ENCODE data around the gene L3MBTL4.

L3MBTL4 gene

DNA sequence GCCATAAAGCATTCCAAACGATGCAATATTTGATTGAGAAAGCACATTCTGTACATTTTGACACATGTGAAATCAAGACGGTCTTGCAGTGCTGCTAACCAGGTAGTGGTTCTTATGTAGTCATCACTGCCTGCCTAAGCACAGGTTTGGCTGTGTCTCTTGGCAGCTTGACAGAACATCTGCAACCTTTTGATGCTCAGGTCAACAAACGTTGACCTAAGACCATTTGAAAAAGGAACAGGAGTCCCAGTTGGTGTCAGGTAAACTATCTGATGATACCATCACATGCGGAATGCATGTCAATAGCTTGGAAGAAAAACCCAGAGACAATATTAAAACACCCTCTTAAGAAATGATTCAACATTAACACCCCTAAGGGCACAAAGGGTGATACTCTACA, 80.7 kb downstream of the L3MBTL4 start:
- no peaks in the 10 kb centered on the region for H3K4me1 ChIP-seq (ENCODE audit: insufficient read depth, low read length)
- H3K27me3 ChIP-seq (ENCODE audit: insufficient read depth, low read length), result no peaks in the 10 kb centered on the region
- no peaks in the 10 kb centered on the region for H3K9me3 ChIP-seq (ENCODE audit: low read length)
- no peaks in the 10 kb centered on the region for H3K36me3 ChIP-seq (ENCODE audit: insufficient read depth, low read length)
- no peak overlapping the region for H2AFZ ChIP-seq (ENCODE audit: low read depth, low read length)
- H3K4me3 ChIP-seq (ENCODE audit: low read length), result no peak overlapping the region

DNA sequence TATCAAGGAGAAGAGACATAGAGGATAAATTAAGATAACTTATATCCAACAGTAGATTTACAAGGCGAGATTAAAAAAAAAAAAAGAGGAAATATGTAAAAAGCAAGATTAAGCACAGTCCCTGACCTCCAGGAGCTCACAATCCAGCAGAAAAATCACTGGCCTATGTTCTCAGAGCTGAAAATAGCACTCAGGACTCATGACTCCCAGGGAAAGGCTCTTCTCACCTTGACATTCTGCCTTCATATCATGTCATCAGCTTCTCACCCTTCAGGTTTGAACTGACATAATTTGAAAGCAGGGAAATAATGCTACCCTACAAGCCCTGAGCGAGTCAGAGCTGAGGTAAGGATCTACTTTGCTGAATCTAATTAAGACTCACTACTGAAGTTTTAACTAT, 82.8 kb downstream of the L3MBTL4 start:
- H3K9me3 ChIP-seq (ENCODE audit: low read length), result no peaks in the 10 kb centered on the region
- no peak overlapping the region for H2AFZ ChIP-seq (ENCODE audit: low read depth, low read length)
- no peaks in the 10 kb centered on the region for H3K27me3 ChIP-seq (ENCODE audit: insufficient read depth, low read length)
- no peaks in the 10 kb centered on the region for H3K36me3 ChIP-seq (ENCODE audit: insufficient read depth, low read length)
- H3K4me3 ChIP-seq (ENCODE audit: low read length), result no peak overlapping the region
- no peaks in the 10 kb centered on the region for H3K4me1 ChIP-seq (ENCODE audit: insufficient read depth, low read length)

GRCh38 chr18:6330786-6331185, 83.9 kb downstream of the L3MBTL4 start:
- Histone ChIP-seq H3K4me1 (ENCODE audit: insufficient read depth, low read length) (no peaks in the 10 kb centered on the region), H3K36me3 (ENCODE audit: insufficient read depth, low read length) (no peaks in the 10 kb centered on the region), H3K27me3 (ENCODE audit: insufficient read depth, low read length) (no peaks in the 10 kb centered on the region), H2AFZ (ENCODE audit: low read depth, low read length) (no peak overlapping the region), H3K9me3 (ENCODE audit: low read length) (no peaks in the 10 kb centered on the region), H3K4me3 (ENCODE audit: low read length) (no peak overlapping the region)

- H3K9me3 ChIP-seq (ENCODE audit: low read length), result no peaks in the 10 kb centered on the region
- H2AFZ ChIP-seq (ENCODE audit: low read depth, low read length), result no peak overlapping the region
- no peaks in the 10 kb centered on the region for H3K27me3 ChIP-seq (ENCODE audit: insufficient read depth, low read length)
- no peaks in the 10 kb centered on the region for H3K4me1 ChIP-seq (ENCODE audit: insufficient read depth, low read length)
- no peaks in the 10 kb centered on the region for H3K36me3 ChIP-seq (ENCODE audit: insufficient read depth, low read length)
- H3K4me3 ChIP-seq (ENCODE audit: low read length), result no peak overlapping the region
Observed at GRCh38 chr18:6328621-6329010, 86.1 kb downstream of the L3MBTL4 start.

DNA sequence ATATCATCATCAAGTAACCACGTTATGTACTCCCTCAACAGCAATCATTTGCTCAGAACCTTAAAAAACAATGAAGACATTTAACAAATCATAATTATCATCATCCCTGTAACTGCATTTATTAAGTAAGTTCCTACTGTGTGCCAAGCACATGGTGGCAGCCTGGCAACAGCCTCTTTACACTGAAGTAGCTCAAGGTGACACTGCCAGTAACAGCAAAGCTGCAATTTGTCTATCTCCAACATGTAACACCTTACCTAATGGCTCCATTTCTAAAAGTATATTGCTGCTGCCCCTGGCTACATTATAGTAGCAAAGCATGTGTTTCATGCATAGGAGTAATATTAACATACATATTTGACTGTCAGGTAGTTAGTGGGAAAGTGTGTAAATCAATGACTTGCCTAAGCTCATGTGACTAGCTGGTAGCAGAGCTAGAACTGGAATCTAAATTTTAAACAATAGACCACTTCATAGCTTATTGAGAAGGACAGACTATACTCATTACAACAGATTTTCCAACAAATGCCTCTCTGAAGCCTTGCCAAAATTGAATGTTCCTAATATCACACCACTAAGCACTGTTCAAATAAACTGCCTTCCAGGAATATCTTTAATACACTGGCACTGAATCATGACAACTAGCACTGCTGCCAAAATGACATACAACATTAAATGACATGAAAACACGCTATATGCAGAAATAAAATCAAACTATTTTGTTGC, 86.7 kb downstream of the L3MBTL4 start:
- Histone ChIP-seq H3K4me3 (ENCODE audit: low read length) (no peak overlapping the region), H3K27me3 (ENCODE audit: insufficient read depth, low read length) (no peaks in the 10 kb centered on the region), H3K9me3 (ENCODE audit: low read length) (no peaks in the 10 kb centered on the region), H3K4me1 (ENCODE audit: insufficient read depth, low read length) (no peaks in the 10 kb centered on the region), H3K36me3 (ENCODE audit: insufficient read depth, low read length) (no peaks in the 10 kb centered on the region), H2AFZ (ENCODE audit: low read depth, low read length) (no peak overlapping the region)

DNA sequence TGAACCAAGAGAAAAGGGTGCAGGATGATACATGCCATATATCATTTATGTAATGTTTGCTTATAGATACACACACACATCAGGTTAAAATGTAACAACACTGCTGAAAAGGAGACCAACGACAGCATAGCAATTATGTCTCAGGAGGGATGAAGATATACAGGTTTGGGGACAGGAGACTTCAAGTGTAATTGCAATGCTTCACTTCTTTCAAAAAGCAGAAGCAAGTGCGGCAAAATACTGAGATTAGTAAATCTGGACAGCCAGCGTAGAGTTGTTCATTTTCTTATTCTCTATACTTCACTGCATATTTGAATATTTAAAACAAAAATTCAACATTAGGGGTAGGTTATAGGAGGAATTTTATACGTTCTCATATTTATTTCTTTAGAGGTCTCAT, 87.2 kb downstream of the L3MBTL4 start:
- no peaks in the 10 kb centered on the region for H3K27me3 ChIP-seq (ENCODE audit: insufficient read depth, low read length)
- no peak overlapping the region for H3K4me3 ChIP-seq (ENCODE audit: low read length)
- H3K4me1 ChIP-seq (ENCODE audit: insufficient read depth, low read length), result no peaks in the 10 kb centered on the region
- H3K9me3 ChIP-seq (ENCODE audit: low read length), result no peaks in the 10 kb centered on the region
- H3K36me3 ChIP-seq (ENCODE audit: insufficient read depth, low read length), result no peaks in the 10 kb centered on the region
- no peak overlapping the region for H2AFZ ChIP-seq (ENCODE audit: low read depth, low read length)

DNA sequence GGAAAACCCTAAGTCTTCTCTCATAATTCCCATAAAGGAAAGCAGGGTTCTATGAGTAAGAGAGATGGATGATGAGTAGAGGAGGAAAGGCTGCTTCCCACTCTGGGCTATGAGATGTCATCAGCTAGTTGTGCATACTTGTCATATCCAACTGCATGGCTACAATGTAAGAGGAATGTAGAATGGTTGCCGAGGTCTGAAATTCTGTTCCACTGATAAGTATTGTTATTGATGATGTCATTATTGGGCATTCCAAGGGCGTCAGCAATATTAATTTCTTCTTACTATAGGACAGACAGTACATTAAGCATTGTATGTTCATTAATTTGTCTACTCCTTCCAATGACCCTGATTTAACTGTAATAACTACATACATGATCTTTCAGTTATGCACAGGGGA, 88.1 kb downstream of the L3MBTL4 start:
- Histone ChIP-seq H2AFZ (ENCODE audit: low read depth, low read length) (no peak overlapping the region), H3K27me3 (ENCODE audit: insufficient read depth, low read length) (no peaks in the 10 kb centered on the region), H3K36me3 (ENCODE audit: insufficient read depth, low read length) (no peaks in the 10 kb centered on the region), H3K4me3 (ENCODE audit: low read length) (no peak overlapping the region), H3K9me3 (ENCODE audit: low read length) (no peaks in the 10 kb centered on the region), H3K4me1 (ENCODE audit: insufficient read depth, low read length) (no peaks in the 10 kb centered on the region)

DNA sequence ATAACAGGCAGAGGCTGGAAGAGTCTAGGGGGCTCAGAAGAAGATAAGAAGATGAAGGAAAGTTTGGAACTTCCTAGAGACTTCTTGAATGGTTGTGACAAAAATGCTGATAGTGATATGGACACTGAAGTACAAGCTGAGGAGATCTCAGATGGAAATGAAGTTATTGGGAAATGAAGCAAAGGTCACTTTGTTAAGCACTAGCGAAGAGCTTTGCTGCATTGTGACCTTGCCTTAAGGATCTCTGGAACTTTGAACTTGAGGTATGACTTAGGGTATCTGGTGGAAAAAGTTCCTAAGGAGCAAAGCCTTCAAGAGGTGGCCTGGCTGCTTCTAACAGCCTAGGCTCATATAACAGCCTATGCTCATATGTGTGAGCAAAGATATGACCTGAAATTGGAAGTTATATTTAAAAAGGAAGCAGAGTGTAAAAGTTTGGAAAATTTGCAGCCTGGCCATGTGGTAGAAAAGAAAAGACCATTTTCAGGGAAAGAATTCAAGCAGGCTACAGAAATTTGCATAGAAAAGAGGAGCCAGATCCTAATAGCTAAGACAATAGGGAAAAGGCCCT, 91.3 kb downstream of the L3MBTL4 start:
- no peaks in the 10 kb centered on the region for H3K9me3 ChIP-seq (ENCODE audit: low read length)
- no peak overlapping the region for H2AFZ ChIP-seq (ENCODE audit: low read depth, low read length)
- H3K4me3 ChIP-seq (ENCODE audit: low read length), result no peak overlapping the region
- H3K4me1 ChIP-seq (ENCODE audit: insufficient read depth, low read length), result no peaks in the 10 kb centered on the region
- H3K36me3 ChIP-seq (ENCODE audit: insufficient read depth, low read length), result no peaks in the 10 kb centered on the region
- no peaks in the 10 kb centered on the region for H3K27me3 ChIP-seq (ENCODE audit: insufficient read depth, low read length)

DNA sequence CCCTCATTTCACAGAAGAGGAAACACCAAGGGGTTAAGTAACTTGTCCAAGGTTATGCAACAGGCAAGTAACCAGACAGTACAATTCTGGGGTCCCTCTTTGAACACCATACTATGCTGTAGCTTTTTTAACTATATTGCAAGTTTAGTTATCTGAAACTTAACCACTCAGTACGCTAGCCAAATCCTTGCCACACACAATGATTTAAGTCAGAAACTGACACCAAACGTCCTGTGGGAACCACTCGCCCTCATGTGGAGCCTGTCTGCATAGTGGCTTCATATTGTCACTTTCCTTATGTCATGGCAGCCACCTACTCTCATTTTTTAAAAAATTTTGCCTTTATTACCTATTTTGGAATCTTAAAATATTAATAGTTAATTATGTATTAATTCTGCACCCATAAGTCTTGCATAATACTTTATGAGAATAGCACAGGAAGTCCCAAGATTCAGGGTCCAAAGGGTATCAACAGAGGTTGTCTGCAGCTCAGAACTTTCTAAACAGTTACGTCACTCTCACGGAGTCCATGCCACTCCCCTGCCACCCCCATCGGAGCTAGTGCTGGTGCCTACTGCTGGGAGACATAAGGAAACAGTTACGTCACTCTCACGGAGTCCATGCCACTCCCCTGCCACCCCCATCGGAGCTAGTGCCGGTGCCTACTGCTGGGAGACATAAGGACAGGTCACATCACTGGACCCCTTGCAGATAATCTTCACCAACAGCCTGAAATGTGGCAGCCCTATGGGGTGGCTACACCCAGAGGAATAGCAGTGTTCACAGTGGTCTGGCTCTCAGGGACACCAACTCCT, 99.0 kb downstream of the L3MBTL4 start:
- H3K27me3 ChIP-seq (ENCODE audit: insufficient read depth, low read length), result no peaks in the 10 kb centered on the region
- H2AFZ ChIP-seq (ENCODE audit: low read depth, low read length), result no peak overlapping the region
- H3K9me3 ChIP-seq (ENCODE audit: low read length), result no peaks in the 10 kb centered on the region
- H3K4me1 ChIP-seq (ENCODE audit: insufficient read depth, low read length), result no peaks in the 10 kb centered on the region
- no peak overlapping the region for H3K4me3 ChIP-seq (ENCODE audit: low read length)
- no peaks in the 10 kb centered on the region for H3K36me3 ChIP-seq (ENCODE audit: insufficient read depth, low read length)

DNA sequence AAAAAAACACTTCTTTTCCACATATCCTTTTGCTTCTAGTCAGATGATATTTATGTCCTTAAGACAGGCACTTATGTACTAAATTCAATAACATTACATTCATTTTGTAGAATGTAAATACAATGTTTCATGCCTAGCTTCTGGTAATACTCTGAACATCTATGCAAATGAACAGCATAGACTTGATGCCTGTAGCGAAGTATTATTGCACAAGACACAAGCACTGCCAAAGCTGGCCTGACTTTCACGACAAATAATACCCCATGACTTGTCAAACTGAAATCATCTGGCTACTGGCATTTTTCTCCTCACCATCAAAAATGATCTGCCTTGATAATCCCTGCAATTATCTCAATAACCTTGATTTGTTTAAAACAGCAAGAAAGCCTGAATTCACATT, 101.3 kb downstream of the L3MBTL4 start:
- Histone ChIP-seq H3K9me3 (ENCODE audit: low read length) (no peaks in the 10 kb centered on the region), H3K4me3 (ENCODE audit: low read length) (no peak overlapping the region), H3K27me3 (ENCODE audit: insufficient read depth, low read length) (no peaks in the 10 kb centered on the region), H3K36me3 (ENCODE audit: insufficient read depth, low read length) (no peaks in the 10 kb centered on the region), H3K4me1 (ENCODE audit: insufficient read depth, low read length) (no peaks in the 10 kb centered on the region), H2AFZ (ENCODE audit: low read depth, low read length) (no peak overlapping the region)

GRCh38 chr18:6311456-6312215, 103.1 kb downstream of the L3MBTL4 start:
- Histone ChIP-seq H3K4me3 (ENCODE audit: low read length) (no peak overlapping the region), H3K4me1 (ENCODE audit: insufficient read depth, low read length) (no peaks in the 10 kb centered on the region), H3K9me3 (ENCODE audit: low read length) (no peaks in the 10 kb centered on the region), H3K36me3 (ENCODE audit: insufficient read depth, low read length) (no peaks in the 10 kb centered on the region), H2AFZ (ENCODE audit: low read depth, low read length) (no peak overlapping the region), H3K27me3 (ENCODE audit: insufficient read depth, low read length) (no peaks in the 10 kb centered on the region)

- Histone ChIP-seq H3K9me3 (ENCODE audit: low read length) (no peaks in the 10 kb centered on the region), H3K4me1 (ENCODE audit: insufficient read depth, low read length) (no peaks in the 10 kb centered on the region), H3K36me3 (ENCODE audit: insufficient read depth, low read length) (no peaks in the 10 kb centered on the region), H3K27me3 (ENCODE audit: insufficient read depth, low read length) (no peaks in the 10 kb centered on the region), H3K4me3 (ENCODE audit: low read length) (no peak overlapping the region), H2AFZ (ENCODE audit: low read depth, low read length) (no peak overlapping the region)
Observed at GRCh38 chr18:6310714-6311113, 104.0 kb downstream of the L3MBTL4 start.

DNA sequence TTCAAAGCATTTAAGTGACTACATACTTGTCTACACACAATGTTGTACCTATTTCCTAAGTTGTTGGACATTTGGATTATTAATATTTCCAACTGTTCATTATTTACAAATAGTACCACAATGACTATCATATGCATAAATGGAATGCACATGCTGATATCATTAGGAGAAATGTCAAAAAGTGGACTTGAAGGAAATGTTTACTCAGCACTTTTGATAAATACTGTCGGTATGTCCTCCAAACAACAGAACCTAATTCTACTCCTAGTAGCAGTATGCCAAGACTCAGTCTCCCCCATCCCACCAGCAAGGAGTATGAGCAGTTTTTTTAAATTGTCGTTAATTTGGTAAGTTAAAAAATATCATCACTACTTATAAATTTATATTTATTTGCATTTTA, 116.8 kb downstream of the L3MBTL4 start:
- Histone ChIP-seq H3K4me1 (ENCODE audit: insufficient read depth, low read length) (no peaks in the 10 kb centered on the region), H3K27me3 (ENCODE audit: insufficient read depth, low read length) (no peaks in the 10 kb centered on the region), H3K9me3 (ENCODE audit: low read length) (no peaks in the 10 kb centered on the region), H3K4me3 (ENCODE audit: low read length) (no peak overlapping the region), H3K36me3 (ENCODE audit: insufficient read depth, low read length) (no peaks in the 10 kb centered on the region), H2AFZ (ENCODE audit: low read depth, low read length) (no peak overlapping the region)

Data from neuron (in vitro differentiated cells).